WI38 (cell line): ENCODE data around the gene ABHD17A.

Experiments used
- H3K4me3 ChIP-seq: 2 replicates; pipeline ENCODE4 v1.5.1; 2011; ENCODE audit warnings: low read depth, mild to moderate bottlenecking, control low read depth, low read length
- CTCF ChIP-seq: IDR thresholded peaks from 2 replicates; pipeline ENCODE4 v1.5.1; 2012; ENCODE audit warnings: low read depth, mild to moderate bottlenecking, control low read depth, low read length

Gene ABHD17A

GRCh38 chr19:1864480-1865171, 20.7 kb downstream of the ABHD17A start:
- TF ChIP-seq CTCF: peak; percentile 59

GRCh38 chr19:1863638-1864479, 21.4 kb downstream of the ABHD17A start:
- no peak for TF ChIP-seq CTCF
- peak overlapping the region; percentile 71 for H3K4me3 ChIP-seq

More at GRCh38 chr19:1864480-1865171, 20.7 kb downstream of the ABHD17A start:
- peak overlapping the region; percentile 71 for H3K4me3 ChIP-seq

GRCh38 chr19:1863328-1863637, 22.0 kb downstream of the ABHD17A start, which contains the start of gene KLF16:
KLF16 (minus strand) TSS chr19:1863579; CDS start chr19:1863497, 82 bp downstream.
- H3K4me3 ChIP-seq: peak within 1 kb of the TSS; percentile 81
- TF ChIP-seq CTCF: no peak

- H3K4me3 ChIP-seq: peak overlapping the region; percentile 81
- TF ChIP-seq CTCF: no peak
These were observed 22.6 kb downstream of the ABHD17A start for GRCh38 chr19:1862424-1863327.

GRCh38 chr19:1862068-1862423, 23.2 kb downstream of the ABHD17A start:
- H3K4me3 ChIP-seq: peak overlapping the region; percentile 81
- TF ChIP-seq CTCF: no peak

- peak overlapping the region; percentile 81 for H3K4me3 ChIP-seq
- TF ChIP-seq CTCF: no peak
These were observed 23.7 kb downstream of the ABHD17A start for GRCh38 chr19:1861599-1862031.
